Immature natural killer cell (primary cell): Measurements from ENCODE around the gene HIVEP3. TPM values are rescaled to one million over a fixed set of nuclear protein-coding genes. Genes with fewer than 3 reads are reported as not detected.

ENCODE experiments used
- DNase-seq, 3 donors: peaks; one replicate each; pipeline ENCODE4 v3.0.0; 2022; ENCODE audit warnings: mixed read lengths in 1 of 3
- H3K27ac Mint-ChIP-seq, 6 donors: one replicate each; pipeline ENCODE4 v1.8.0; 2020; ENCODE audit warnings: mixed read lengths in 6 of 6, mild to moderate bottlenecking in 5 of 6, inconsistent platforms in 4 of 6, moderate library complexity in 3 of 6
- H3K27me3 Mint-ChIP-seq, 3 donors: one replicate each; pipeline ENCODE4 v1.8.0; 2020 to 2021; ENCODE audit warnings: low read depth in 3 of 3, mild to moderate bottlenecking in 3 of 3, mixed read lengths in 3 of 3, moderate library complexity in 3 of 3, inconsistent platforms in 1 of 3
- H3K36me3 Mint-ChIP-seq, 3 donors: one replicate each; pipeline ENCODE4 v1.8.0; 2020; ENCODE audit warnings: mixed read lengths in 3 of 3, inconsistent platforms in 2 of 3, mild to moderate bottlenecking in 2 of 3
- H3K4me1 Mint-ChIP-seq, 2 donors: one replicate each; pipeline ENCODE4 v1.8.0; 2020; ENCODE audit warnings: inconsistent platforms in 2 of 2, mild to moderate bottlenecking in 2 of 2, mixed read lengths in 2 of 2, moderate library complexity in 1 of 2
- H3K4me3 Mint-ChIP-seq, 5 donors: one replicate each; pipeline ENCODE4 v1.8.0; 2020; ENCODE audit warnings: mild to moderate bottlenecking in 5 of 5, mixed read lengths in 5 of 5, inconsistent platforms in 3 of 5, moderate library complexity in 3 of 5
- H3K9me3 Mint-ChIP-seq, 6 donors: one replicate each; pipeline ENCODE4 v1.8.0; 2020; ENCODE audit warnings: mild to moderate bottlenecking in 6 of 6, mixed read lengths in 6 of 6, inconsistent platforms in 4 of 6, moderate library complexity in 3 of 6
- polyA plus RNA-seq, 3 donors: library from polyadenylated mRNA; unstranded; fragments of 300-500 nt; fragmentation: Illumina TruSeq; gene quantifications; one replicate each; pipeline ENCODE4 v1.2.3, GENCODE V29; 2021

The HIVEP3 gene
- polyA plus RNA-seq, 3 donors from 2014 or later: 9.8 to 24.1 (median 15.5) TPM

GRCh38 chr1:41816061-41816460 is 102.7 kb downstream of the HIVEP3 start:
- no peak overlapping the region for H3K4me3 Mint-ChIP-seq
- H3K9me3 Mint-ChIP-seq: no peaks in the 10 kb centered on the region
- peaks cover 0 to 3% (median 0%) of the 10 kb centered on the region in 3 donors for H3K36me3 Mint-ChIP-seq
- no peak for DNase-seq
- H3K4me1 Mint-ChIP-seq: peaks cover 32 to 44% of the 10 kb centered on the region in 2 donors
- peaks cover 0 to 6% (median 0%) of the 10 kb centered on the region in 3 donors for H3K27me3 Mint-ChIP-seq
- H3K27ac Mint-ChIP-seq: no peak overlapping the region

- no peak for DNase-seq
- Mint-ChIP-seq H3K4me1 (peaks cover 37 to 55% of the 10 kb centered on the region in 2 donors), H3K36me3 (peaks cover 0 to 3% (median 0%) of the 10 kb centered on the region in 3 donors), H3K4me3 (peak overlapping the region in 1 of 5 donors; percentile 39), H3K27me3 (peaks cover 0 to 6% (median 0%) of the 10 kb centered on the region in 3 donors), H3K27ac (peak overlapping the region in 2 of 6 donors; percentile 10 to 57), H3K9me3 (no peaks in the 10 kb centered on the region)
Measured at GRCh38 chr1:41813755-41814745, 104.7 kb downstream of the HIVEP3 start.

DNA sequence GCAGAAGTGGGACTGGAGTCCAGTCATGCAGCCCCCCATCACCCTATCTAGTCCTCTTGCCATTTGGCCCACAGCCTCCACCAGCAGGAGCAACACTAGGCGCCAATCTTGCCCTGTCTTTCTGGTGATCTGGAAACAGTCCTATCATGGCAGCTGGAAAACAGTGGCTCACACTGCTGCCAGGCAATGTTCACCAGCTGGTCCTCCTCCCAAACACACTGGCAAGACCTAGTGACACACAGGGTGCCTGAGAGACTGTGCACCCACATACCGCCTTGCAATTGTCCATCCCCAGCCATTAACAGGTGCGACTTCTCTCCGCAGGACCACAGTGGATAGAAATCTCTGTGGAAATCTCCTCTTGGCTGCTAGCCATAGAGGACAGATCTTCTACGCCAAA is 105.5 kb downstream of the HIVEP3 start:
- peaks cover 0 to 3% (median 0%) of the 10 kb centered on the region in 3 donors for H3K36me3 Mint-ChIP-seq
- peak overlapping the region in 1 of 5 donors; percentile 39 for H3K4me3 Mint-ChIP-seq
- H3K27me3 Mint-ChIP-seq: peaks cover 0 to 5% (median 0%) of the 10 kb centered on the region in 3 donors
- no peak overlapping the region for H3K27ac Mint-ChIP-seq
- DNase-seq: no peak
- H3K4me1 Mint-ChIP-seq: peaks cover 37 to 55% of the 10 kb centered on the region in 2 donors
- no peaks in the 10 kb centered on the region for H3K9me3 Mint-ChIP-seq

GRCh38 chr1:41812453-41812852 is 106.3 kb downstream of the HIVEP3 start:
- Mint-ChIP-seq H3K36me3 (peaks cover 0 to 3% (median 0%) of the 10 kb centered on the region in 3 donors), H3K27ac (peak overlapping the region in 3 of 6 donors; percentile 2 to 68 (median 8)), H3K4me3 (peak overlapping the region in 4 of 5 donors; percentile 14 to 49 (median 28)), H3K27me3 (peaks cover 0 to 5% (median 0%) of the 10 kb centered on the region in 3 donors), H3K9me3 (no peaks in the 10 kb centered on the region), H3K4me1 (peaks cover 45 to 63% of the 10 kb centered on the region in 2 donors)
- DNase-seq: no peak

- Mint-ChIP-seq H3K27ac (peak overlapping the region; percentile 2 to 68 (median 6)), H3K4me3 (peak overlapping the region in 4 of 5 donors; percentile 14 to 49 (median 28)), H3K27me3 (peaks cover 0 to 5% (median 0%) of the 10 kb centered on the region in 3 donors), H3K4me1 (peaks cover 49 to 67% of the 10 kb centered on the region in 2 donors), H3K9me3 (no peaks in the 10 kb centered on the region), H3K36me3 (peaks cover 0 to 2% (median 0%) of the 10 kb centered on the region in 3 donors)
- DNase-seq: peak; percentile 38 to 58 (median 57)
Measured at GRCh38 chr1:41812051-41812450, 106.7 kb downstream of the HIVEP3 start.

GRCh38 chr1:41811051-41811795 is 107.5 kb downstream of the HIVEP3 start:
- Mint-ChIP-seq H3K27me3 (peaks cover 0 to 2% (median 0%) of the 10 kb centered on the region in 3 donors), H3K4me1 (peaks cover 57 to 75% of the 10 kb centered on the region in 2 donors), H3K4me3 (peak overlapping the region in 3 of 5 donors; percentile 28 to 48 (median 39)), H3K9me3 (no peaks in the 10 kb centered on the region), H3K36me3 (no peaks in the 10 kb centered on the region), H3K27ac (peak overlapping the region; percentile 55 to 78 (median 70))
- DNase-seq: peak in 1 of 3 donors; percentile 52

GRCh38 chr1:41810446-41810845 is 108.3 kb downstream of the HIVEP3 start:
- H3K4me1 Mint-ChIP-seq: peaks cover 65 to 83% of the 10 kb centered on the region in 2 donors
- no peaks in the 10 kb centered on the region for H3K9me3 Mint-ChIP-seq
- H3K27me3 Mint-ChIP-seq: peaks cover 0 to 4% (median 0%) of the 10 kb centered on the region in 3 donors
- no peaks in the 10 kb centered on the region for H3K36me3 Mint-ChIP-seq
- DNase-seq: peak; percentile 44 to 61 (median 50)
- no peak overlapping the region for H3K4me3 Mint-ChIP-seq
- peak overlapping the region in 1 of 6 donors; percentile 38 for H3K27ac Mint-ChIP-seq

GRCh38 chr1:41809692-41810091 is 109.0 kb downstream of the HIVEP3 start:
- no peak for DNase-seq
- peaks cover 0 to 4% (median 0%) of the 10 kb centered on the region in 3 donors for H3K27me3 Mint-ChIP-seq
- no peak overlapping the region for H3K4me3 Mint-ChIP-seq
- H3K36me3 Mint-ChIP-seq: no peaks in the 10 kb centered on the region
- no peak overlapping the region for H3K27ac Mint-ChIP-seq
- H3K4me1 Mint-ChIP-seq: peaks cover 71 to 89% of the 10 kb centered on the region in 2 donors
- no peaks in the 10 kb centered on the region for H3K9me3 Mint-ChIP-seq

DNA sequence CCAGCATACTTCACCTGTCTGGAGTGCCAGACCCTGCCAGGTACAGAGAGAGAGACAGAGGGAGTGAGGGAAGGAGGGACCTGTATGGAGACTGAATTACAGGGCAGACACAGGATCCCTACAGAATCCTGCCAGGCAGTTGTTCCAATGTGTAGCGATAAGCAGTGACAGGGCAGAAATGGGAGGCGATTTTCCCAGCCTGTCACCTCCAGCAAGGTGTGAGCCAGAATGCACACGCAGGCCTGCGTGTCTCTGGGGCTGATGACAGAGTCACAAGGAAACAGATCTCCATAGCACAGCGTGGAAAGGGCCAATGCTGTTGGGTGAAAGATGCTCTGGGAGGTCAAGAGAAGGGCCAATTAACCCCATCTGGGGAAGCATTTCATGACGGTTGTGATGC is 111.3 kb downstream of the HIVEP3 start:
- peaks cover 80 to 95% of the 10 kb centered on the region in 2 donors for H3K4me1 Mint-ChIP-seq
- peak overlapping the region; percentile 47 to 85 (median 78) for H3K27ac Mint-ChIP-seq
- no peaks in the 10 kb centered on the region for H3K9me3 Mint-ChIP-seq
- H3K4me3 Mint-ChIP-seq: peak overlapping the region; percentile 55 to 76 (median 69)
- peaks cover 0 to 5% (median 0%) of the 10 kb centered on the region in 3 donors for H3K27me3 Mint-ChIP-seq
- no peak for DNase-seq
- H3K36me3 Mint-ChIP-seq: no peaks in the 10 kb centered on the region

- DNase-seq: peak; percentile 50 to 53 (median 52)
- peak overlapping the region; percentile 47 to 85 (median 78) for H3K27ac Mint-ChIP-seq
- H3K27me3 Mint-ChIP-seq: peaks cover 0 to 5% (median 0%) of the 10 kb centered on the region in 3 donors
- peaks cover 80 to 95% of the 10 kb centered on the region in 2 donors for H3K4me1 Mint-ChIP-seq
- H3K4me3 Mint-ChIP-seq: peak overlapping the region; percentile 55 to 76 (median 69)
- no peaks in the 10 kb centered on the region for H3K9me3 Mint-ChIP-seq
- H3K36me3 Mint-ChIP-seq: no peaks in the 10 kb centered on the region
Measured at GRCh38 chr1:41806472-41807155, 112.1 kb downstream of the HIVEP3 start.

DNA sequence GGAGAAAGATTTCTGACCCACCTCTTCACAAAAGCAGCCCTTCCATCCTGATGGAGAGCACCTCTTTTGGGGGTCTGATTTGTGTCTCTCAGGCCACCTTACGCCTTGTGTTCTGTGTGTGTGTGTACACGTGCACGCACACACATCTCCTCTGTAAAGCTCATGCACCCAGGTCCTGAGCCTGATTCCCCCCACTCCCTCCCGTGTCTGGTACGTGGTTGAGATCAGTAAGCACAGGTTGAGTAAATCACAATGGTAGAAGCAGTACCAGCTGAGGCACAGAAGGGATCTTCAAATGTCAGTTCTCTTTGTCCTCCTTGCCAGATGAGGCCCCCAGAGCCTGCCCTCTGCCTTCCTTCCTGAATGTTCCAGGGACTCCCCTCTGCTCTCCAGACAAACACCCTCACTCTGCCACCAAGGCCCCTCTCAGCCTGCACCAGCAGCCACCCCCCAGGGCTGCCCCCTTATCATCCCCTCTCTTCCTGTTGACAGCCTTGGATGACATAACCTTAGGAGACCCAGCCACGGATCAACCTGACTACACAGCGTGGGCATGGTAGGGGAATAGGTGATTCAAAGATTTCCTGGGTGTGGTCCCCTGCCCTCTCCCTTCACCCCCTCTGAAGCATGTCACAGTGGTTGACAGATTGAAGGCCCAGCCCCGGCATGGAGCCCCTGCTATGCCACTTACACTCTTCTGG is 112.8 kb downstream of the HIVEP3 start:
- no peak for DNase-seq
- H3K4me3 Mint-ChIP-seq: peak overlapping the region; percentile 55 to 76 (median 69)
- H3K36me3 Mint-ChIP-seq: no peaks in the 10 kb centered on the region
- H3K9me3 Mint-ChIP-seq: no peaks in the 10 kb centered on the region
- peak overlapping the region; percentile 47 to 81 (median 74) for H3K27ac Mint-ChIP-seq
- H3K27me3 Mint-ChIP-seq: peaks cover 0 to 5% (median 0%) of the 10 kb centered on the region in 3 donors
- peaks cover 81 to 95% of the 10 kb centered on the region in 2 donors for H3K4me1 Mint-ChIP-seq

DNA sequence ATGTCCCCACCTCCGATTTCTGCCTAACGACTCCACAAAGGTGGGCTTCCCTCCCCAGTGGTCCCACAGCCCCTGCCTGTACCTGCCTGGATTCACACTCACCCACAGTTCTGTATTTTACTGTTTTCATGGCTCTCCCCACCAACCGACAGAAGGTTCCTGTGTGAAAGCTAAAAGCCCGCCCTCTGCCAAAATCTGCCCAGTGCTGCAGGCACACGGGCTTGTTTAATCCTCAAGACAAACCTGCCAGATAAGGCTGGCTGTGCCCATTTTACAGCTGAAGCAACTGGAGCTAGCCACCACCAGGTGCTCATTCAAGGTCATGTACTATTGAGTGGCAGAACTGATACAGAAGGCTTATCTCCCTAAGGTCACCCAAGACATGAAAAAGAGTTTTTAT is 114.5 kb downstream of the HIVEP3 start:
- peak overlapping the region; percentile 83 to 100 (median 95) for H3K27ac Mint-ChIP-seq
- peak; percentile 43 to 53 (median 47) for DNase-seq
- peak overlapping the region; percentile 62 to 85 (median 82) for H3K4me3 Mint-ChIP-seq
- peaks cover 0 to 4% (median 4%) of the 10 kb centered on the region in 3 donors for H3K36me3 Mint-ChIP-seq
- H3K9me3 Mint-ChIP-seq: no peaks in the 10 kb centered on the region
- peaks cover 0 to 7% (median 0%) of the 10 kb centered on the region in 3 donors for H3K27me3 Mint-ChIP-seq
- H3K4me1 Mint-ChIP-seq: peaks cover 91 to 98% of the 10 kb centered on the region in 2 donors
